CD14-positive monocyte (primary cell): ENCODE data around the gene POLDIP3. TPM values are rescaled to one million over a fixed set of nuclear protein-coding genes. Genes with fewer than 3 reads are reported as not detected.

Source experiments
- DNase-seq, 3 donors: peaks; one replicate each; pipeline ENCODE4 v3.0.0-alpha.2; 2011 to 2022
- H2AFZ ChIP-seq: 2 replicates; pipeline ENCODE4 v1.6.0; 2012; ENCODE audit warnings: mild to moderate bottlenecking, low read depth, low read length, inconsistent platforms; ENCODE audit not compliant: insufficient read depth, poor library complexity, severe bottlenecking
- H3K27ac ChIP-seq, 2 donors: 1 replicate in 1 of 2; 2 replicates in 1 of 2; pipeline ENCODE4 v1.5.1; 2012 to 2013; ENCODE audit warnings: low read length in 2 of 2, control low read depth in 1 of 2, inconsistent platforms in 1 of 2, low read depth in 1 of 2, mild to moderate bottlenecking in 1 of 2
- H3K27me3 ChIP-seq, 2 donors: one replicate each; pipeline versions ENCODE4 v1.6.0 to v1.6.1; 2011 to 2013; ENCODE audit warnings: low read length in 2 of 2; ENCODE audit not compliant: control insufficient read depth in 2 of 2, insufficient read depth in 2 of 2
- H3K36me3 ChIP-seq, 2 donors: replicated peaks in 1 of 2; 1 replicate in 1 of 2; 2 replicates in 1 of 2; pipeline versions ENCODE4 v1.5.1 to v1.6.1; 2012 to 2013; ENCODE audit warnings: low read length in 2 of 2, control low read depth in 1 of 2, inconsistent platforms in 1 of 2, mild to moderate bottlenecking in 1 of 2; ENCODE audit not compliant: insufficient read depth in 2 of 2, control insufficient read depth in 1 of 2
- H3K4me1 ChIP-seq, 2 donors: 1 replicate in 1 of 2; 2 replicates in 1 of 2; pipeline versions ENCODE4 v1.5.1 to v1.6.1; 2012 to 2013; ENCODE audit warnings: low read length in 2 of 2, control low read depth in 1 of 2, inconsistent platforms in 1 of 2, mild to moderate bottlenecking in 1 of 2, moderate library complexity in 1 of 2; ENCODE audit not compliant: insufficient read depth in 2 of 2, control insufficient read depth in 1 of 2
- H3K4me2 ChIP-seq: replicated peaks from 2 replicates; pipeline ENCODE3; 2012; ENCODE audit warnings: low read length, moderate library complexity, mild to moderate bottlenecking; ENCODE audit not compliant: poor library complexity, severe bottlenecking; ENCODE audit errors: extremely low read depth
- H3K4me3 ChIP-seq, 3 experiments: fragments of 200-600 bp in 1 of 3; sonication (generic) in 1 of 3; replicated peaks in 1 of 3; 1 replicate in 2 of 3; 2 replicates in 1 of 3; pipeline ENCODE4 v1.5.1; 2011 to 2013; ENCODE audit warnings: low read length in 3 of 3, mild to moderate bottlenecking in 3 of 3, control low read depth in 2 of 3, low read depth in 2 of 3, inconsistent platforms in 1 of 3, moderate library complexity in 1 of 3
- H3K79me2 ChIP-seq: 2 replicates; pipeline ENCODE4 v1.6.0; 2012; ENCODE audit warnings: mild to moderate bottlenecking, control low read depth, inconsistent platforms, low read length, moderate library complexity; ENCODE audit not compliant: insufficient read depth
- H3K9ac ChIP-seq: 2 replicates; pipeline ENCODE4 v1.6.0; 2017; ENCODE audit warnings: low read length, mild to moderate bottlenecking; ENCODE audit not compliant: insufficient read depth, poor library complexity, severe bottlenecking
- H3K9me3 ChIP-seq, 2 donors: replicated peaks in 1 of 2; 1 replicate in 1 of 2; 2 replicates in 1 of 2; pipeline versions ENCODE4 v1.5.1 to v1.6.1; 2012 to 2013; ENCODE audit warnings: low read length in 2 of 2, control low read depth in 1 of 2; ENCODE audit not compliant: control insufficient read depth in 1 of 2, insufficient read depth in 1 of 2
- H4K20me1 ChIP-seq: 2 replicates; pipeline ENCODE4 v1.6.0; 2012; ENCODE audit warnings: mild to moderate bottlenecking, low read length, control low read depth, moderate library complexity; ENCODE audit not compliant: insufficient read depth
- H3K27ac Mint-ChIP-seq, 7 donors: one replicate each; pipeline ENCODE4 v1.8.0; 2020; ENCODE audit warnings: mild to moderate bottlenecking in 7 of 7, mixed read lengths in 7 of 7, moderate library complexity in 6 of 7, inconsistent platforms in 2 of 7
- H3K27me3 Mint-ChIP-seq, 3 donors: one replicate each; pipeline ENCODE4 v1.8.0; 2021 to 2022; ENCODE audit warnings: low read depth in 3 of 3, mild to moderate bottlenecking in 3 of 3, mixed read lengths in 3 of 3, moderate library complexity in 3 of 3, inconsistent platforms in 1 of 3
- H3K36me3 Mint-ChIP-seq, 2 donors: one replicate each; pipeline ENCODE4 v1.8.0; 2020; ENCODE audit warnings: mixed read lengths in 2 of 2, inconsistent platforms in 1 of 2, mild to moderate bottlenecking in 1 of 2
- H3K4me1 Mint-ChIP-seq: one replicate; pipeline ENCODE4 v1.8.0; 2020; ENCODE audit warnings: mild to moderate bottlenecking, mixed read lengths
- H3K4me3 Mint-ChIP-seq, 2 donors: one replicate each; pipeline ENCODE4 v1.8.0; 2020; ENCODE audit warnings: mild to moderate bottlenecking in 2 of 2, mixed read lengths in 2 of 2, moderate library complexity in 1 of 2
- H3K9me3 Mint-ChIP-seq, 7 donors: one replicate each; pipeline ENCODE4 v1.8.0; 2020 to 2022; ENCODE audit warnings: mixed read lengths in 7 of 7, mild to moderate bottlenecking in 6 of 7, moderate library complexity in 6 of 7, inconsistent platforms in 2 of 7
- WGBS: methylation state at CpG from one replicate; pipeline ENCODE4 v1.1.5; 2013; ENCODE audit warnings: missing lambda C conversion rate; ENCODE audit not compliant: insufficient coverage; 5-methylcytosine and 5-hydroxymethylcytosine counted together
- intact Hi-C, 2 donors: fragments of 100-400 bp; cut with micrococcal nuclease; formaldehyde crosslinking; loops; one replicate each; pipeline versions ENCODE4 v1.15.0 to v1.15.1; 2023
- polyA plus RNA-seq, 3 donors: library from polyadenylated mRNA; depleted of rRNA in 1 of 3; unstranded in 2 of 3; stranded (reverse) in 1 of 3; fragments of 300-500 nt in 2 of 3; fragments of >200 nt in 1 of 3; fragmentation: Illumina TruSeq in 2 of 3; gene quantifications; 1 replicate in 2 of 3; 2 replicates in 1 of 3; pipeline ENCODE4 v1.2.3, GENCODE V29; 2012 to 2021
- TF ChIP-seq, protein P1 (sequence below): fragments of 200-600 bp; IDR thresholded peaks from one replicate; pipeline ENCODE4 v1.8.0; 2022; ENCODE audit warnings: antibody characterized with exemption, mild to moderate bottlenecking

The POLDIP3 gene
- polyA plus RNA-seq, 3 donors = 46.3 to 55.3 (median 53.8) TPM

DNA sequence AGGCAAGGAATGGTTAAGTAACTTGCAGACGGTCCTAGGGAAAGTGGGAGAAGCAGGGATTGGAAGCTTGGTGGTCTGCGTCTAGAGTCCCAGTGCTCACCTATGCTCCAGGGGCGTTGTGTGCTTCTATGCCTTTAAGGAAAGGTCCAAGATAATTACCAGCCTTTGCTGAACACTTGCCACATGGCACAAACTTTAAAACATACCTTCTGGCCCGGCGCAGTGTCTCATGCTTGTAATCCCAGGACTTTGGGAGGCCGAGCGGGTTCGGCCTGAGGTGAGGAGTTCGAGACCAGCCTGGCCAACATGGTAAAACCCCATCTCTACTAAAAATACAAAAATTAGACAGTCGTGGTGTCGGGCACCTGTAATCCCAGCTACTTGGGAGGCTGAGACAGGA is 2.3 kb downstream of the POLDIP3 start:
- no peak overlapping the region for H3K9ac ChIP-seq
- TF ChIP-seq, protein P1, sequence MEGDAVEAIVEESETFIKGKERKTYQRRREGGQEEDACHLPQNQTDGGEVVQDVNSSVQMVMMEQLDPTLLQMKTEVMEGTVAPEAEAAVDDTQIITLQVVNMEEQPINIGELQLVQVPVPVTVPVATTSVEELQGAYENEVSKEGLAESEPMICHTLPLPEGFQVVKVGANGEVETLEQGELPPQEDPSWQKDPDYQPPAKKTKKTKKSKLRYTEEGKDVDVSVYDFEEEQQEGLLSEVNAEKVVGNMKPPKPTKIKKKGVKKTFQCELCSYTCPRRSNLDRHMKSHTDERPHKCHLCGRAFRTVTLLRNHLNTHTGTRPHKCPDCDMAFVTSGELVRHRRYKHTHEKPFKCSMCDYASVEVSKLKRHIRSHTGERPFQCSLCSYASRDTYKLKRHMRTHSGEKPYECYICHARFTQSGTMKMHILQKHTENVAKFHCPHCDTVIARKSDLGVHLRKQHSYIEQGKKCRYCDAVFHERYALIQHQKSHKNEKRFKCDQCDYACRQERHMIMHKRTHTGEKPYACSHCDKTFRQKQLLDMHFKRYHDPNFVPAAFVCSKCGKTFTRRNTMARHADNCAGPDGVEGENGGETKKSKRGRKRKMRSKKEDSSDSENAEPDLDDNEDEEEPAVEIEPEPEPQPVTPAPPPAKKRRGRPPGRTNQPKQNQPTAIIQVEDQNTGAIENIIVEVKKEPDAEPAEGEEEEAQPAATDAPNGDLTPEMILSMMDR = no peak
- no peak for DNase-seq
- H3K27ac Mint-ChIP-seq = peak overlapping the region in 4 of 7 donors; percentile 36 to 99 (median 77)
- no peak overlapping the region for H3K4me2 ChIP-seq
- H3K4me3 ChIP-seq = no peak overlapping the region
- peaks cover 52 to 69% of the 10 kb centered on the region in 2 donors for H3K4me1 ChIP-seq
- no peaks in the 10 kb centered on the region for H3K9me3 ChIP-seq
- peak overlapping the region in 1 of 2 donors; percentile 14 for H3K4me3 Mint-ChIP-seq
- peak overlapping the region in 1 of 2 donors; percentile 100 for H3K27ac ChIP-seq
- H2AFZ ChIP-seq = no peak overlapping the region
- WGBS = 100% methylated on average over 6 of the region's 11 CpGs
- peaks cover 15 to 35% of the 10 kb centered on the region in 2 donors for H3K36me3 ChIP-seq
- H3K27me3 Mint-ChIP-seq = peaks cover 0 to 3% (median 0%) of the 10 kb centered on the region in 3 donors
- intact Hi-C loops = loop anchor here in 1 of 2 donors (10.0 kb wide), 1 partner anchor 988 kb away; the partner anchor contains the start of genes DESI1 and XRCC6
- H3K36me3 Mint-ChIP-seq = peaks cover 22 to 46% of the 10 kb centered on the region in 2 donors
- H3K9me3 Mint-ChIP-seq = no peaks in the 10 kb centered on the region
- peaks cover 72% of the 10 kb centered on the region for H3K79me2 ChIP-seq
- peaks cover 64% of the 10 kb centered on the region for H4K20me1 ChIP-seq
- H3K27me3 ChIP-seq = no peaks in the 10 kb centered on the region
- H3K4me1 Mint-ChIP-seq = peaks cover 62% of the 10 kb centered on the region

DNA sequence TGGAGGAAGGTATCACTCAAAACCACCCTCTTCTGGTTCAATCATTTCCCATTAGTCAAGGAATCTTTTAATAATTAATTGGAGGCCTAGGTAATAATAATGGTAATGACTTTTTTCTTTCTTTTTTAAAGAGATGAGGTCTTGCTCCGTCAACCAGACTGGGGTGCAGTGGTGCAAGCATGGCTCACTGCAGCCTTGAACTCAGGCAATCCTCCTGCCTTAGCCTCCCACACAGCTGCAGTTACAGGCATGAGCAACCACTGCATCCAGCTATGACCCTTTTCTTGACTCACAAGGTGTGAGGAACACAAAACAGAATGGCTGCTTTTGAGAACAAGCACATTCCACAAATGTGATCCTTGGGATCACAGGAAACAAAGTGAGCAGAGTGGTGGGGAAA is 3.6 kb downstream of the POLDIP3 start:
- peaks cover 55% of the 10 kb centered on the region for H3K4me1 Mint-ChIP-seq
- H3K36me3 Mint-ChIP-seq = peaks cover 32 to 58% of the 10 kb centered on the region in 2 donors
- Histone ChIP-seq H3K9me3 (no peaks in the 10 kb centered on the region), H3K27me3 (no peaks in the 10 kb centered on the region), H3K9ac (no peak overlapping the region), H3K27ac (peak overlapping the region in 1 of 2 donors; percentile 71), H3K4me1 (peaks cover 48 to 56% of the 10 kb centered on the region in 2 donors), H3K4me2 (no peak overlapping the region), H3K36me3 (peaks cover 17 to 42% of the 10 kb centered on the region in 2 donors), H4K20me1 (peaks cover 76% of the 10 kb centered on the region), H3K79me2 (peaks cover 85% of the 10 kb centered on the region), H3K4me3 (no peak overlapping the region), H2AFZ (no peak overlapping the region)
- H3K27me3 Mint-ChIP-seq = peaks cover 0 to 3% (median 0%) of the 10 kb centered on the region in 3 donors
- TF ChIP-seq, protein P1 = no peak
- no peaks in the 10 kb centered on the region for H3K9me3 Mint-ChIP-seq
- no CpG with 5 or more reads among the region's 1 CpG for WGBS
- intact Hi-C loops = loop anchor here in 1 of 2 donors (10.0 kb wide), 1 partner anchor 986 kb away; the partner anchor contains the start of genes DESI1 and XRCC6
- H3K4me3 Mint-ChIP-seq = no peak overlapping the region
- no peak for DNase-seq
- H3K27ac Mint-ChIP-seq = peak overlapping the region; percentile 82 to 93 (median 89)
